ENCODE data around the gene IQSEC3.
"Not testable (repeated sequence)": the region's sequence is repeated elsewhere in the genome, so short reads cannot be mapped to it uniquely, and the experiment has no call there.

The IQSEC3 gene

DNA sequence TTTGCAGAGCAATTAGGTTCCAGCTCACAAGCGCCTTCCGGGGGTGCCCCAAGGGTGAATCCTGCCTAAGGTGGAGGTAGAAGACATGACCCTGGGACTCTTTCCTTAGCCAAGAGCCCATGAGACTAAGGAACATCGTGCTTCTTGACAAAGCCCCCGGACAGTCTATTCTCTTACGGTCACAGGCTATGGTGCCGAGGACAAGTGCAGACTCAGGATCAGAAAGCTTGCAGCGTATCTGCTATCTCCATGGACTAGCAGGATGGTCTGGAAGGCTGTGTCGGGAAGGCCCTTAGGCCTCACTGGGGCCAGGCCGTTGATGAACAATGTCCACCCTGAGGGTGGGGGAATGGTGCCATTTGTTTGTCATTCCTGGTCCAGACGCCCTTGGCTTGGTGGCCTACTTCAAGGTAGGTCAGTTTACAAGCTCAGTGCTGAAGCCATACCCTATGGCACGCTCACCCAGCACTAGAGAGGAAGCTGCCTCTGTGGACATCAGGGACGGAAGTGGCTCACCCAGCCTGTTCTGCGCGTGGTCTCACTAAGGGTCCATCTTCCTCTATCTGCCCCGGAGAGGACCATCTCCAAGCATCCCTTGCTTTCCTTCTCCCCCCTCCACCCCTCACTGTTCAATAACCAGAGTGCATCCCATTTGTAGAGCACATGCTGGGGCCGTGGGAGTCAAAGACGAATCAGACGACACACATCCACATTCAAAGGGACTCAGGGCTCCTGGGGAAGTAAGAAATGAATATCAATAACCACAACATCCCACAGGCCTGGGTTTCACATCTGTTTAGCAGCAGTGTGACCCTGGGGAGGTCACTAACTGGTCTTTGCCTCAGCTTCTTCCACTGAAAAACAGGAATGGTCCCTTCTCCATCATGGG, 45.0 kb upstream of the IQSEC3 start:
- Histone ChIP-seq H4K20me1 (ENCODE audit: insufficient read depth, low read length) (no peaks in the 10 kb centered on the region), H3K9me3 (replicated peaks; ENCODE audit: insufficient read depth, low read length) (no peaks in the 10 kb centered on the region), H3K79me2 (ENCODE audit: low read length) (no peaks in the 10 kb centered on the region), H3K4me3 (ENCODE audit: low read length) (no peak overlapping the region), H3K36me3 (replicated peaks; ENCODE audit: insufficient read depth, low read length) (no peaks in the 10 kb centered on the region), H3K27me3 (replicated peaks; ENCODE audit: insufficient read depth, low read length) (no peaks in the 10 kb centered on the region), H3K9ac (ENCODE audit: low read length) (no peak overlapping the region), H3K9me2 (replicated peaks; ENCODE audit: insufficient read depth, low read length) (no peaks in the 10 kb centered on the region), H2AFZ (ENCODE audit: low read length) (no peak overlapping the region), H3K27ac (ENCODE audit: low read length) (no peak overlapping the region), H3F3A (ENCODE audit: insufficient read depth, low read length) (no peaks in the 10 kb centered on the region), H3K4me1 (ENCODE audit: low read length) (no peaks in the 10 kb centered on the region), H3K4me2 (ENCODE audit: low read depth, low read length) (no peak overlapping the region)
- DNase-seq, result peak; percentile 6
- TF ChIP-seq, protein P1, sequence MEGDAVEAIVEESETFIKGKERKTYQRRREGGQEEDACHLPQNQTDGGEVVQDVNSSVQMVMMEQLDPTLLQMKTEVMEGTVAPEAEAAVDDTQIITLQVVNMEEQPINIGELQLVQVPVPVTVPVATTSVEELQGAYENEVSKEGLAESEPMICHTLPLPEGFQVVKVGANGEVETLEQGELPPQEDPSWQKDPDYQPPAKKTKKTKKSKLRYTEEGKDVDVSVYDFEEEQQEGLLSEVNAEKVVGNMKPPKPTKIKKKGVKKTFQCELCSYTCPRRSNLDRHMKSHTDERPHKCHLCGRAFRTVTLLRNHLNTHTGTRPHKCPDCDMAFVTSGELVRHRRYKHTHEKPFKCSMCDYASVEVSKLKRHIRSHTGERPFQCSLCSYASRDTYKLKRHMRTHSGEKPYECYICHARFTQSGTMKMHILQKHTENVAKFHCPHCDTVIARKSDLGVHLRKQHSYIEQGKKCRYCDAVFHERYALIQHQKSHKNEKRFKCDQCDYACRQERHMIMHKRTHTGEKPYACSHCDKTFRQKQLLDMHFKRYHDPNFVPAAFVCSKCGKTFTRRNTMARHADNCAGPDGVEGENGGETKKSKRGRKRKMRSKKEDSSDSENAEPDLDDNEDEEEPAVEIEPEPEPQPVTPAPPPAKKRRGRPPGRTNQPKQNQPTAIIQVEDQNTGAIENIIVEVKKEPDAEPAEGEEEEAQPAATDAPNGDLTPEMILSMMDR (IDR thresholded peaks at IDR 0.05; ENCODE audit: low read length), result no peak
- no peak for TF ChIP-seq EZH2 (optimal IDR thresholded peaks at IDR 0.05; ENCODE audit: low read depth, low read length)
- no peak for TF ChIP-seq EZH2phosphoT487 (IDR thresholded peaks at IDR 0.05; ENCODE audit: low read length)

GRCh38 chr12:22190-22529, 44.4 kb upstream of the IQSEC3 start:
- no peaks in the 10 kb centered on the region for H4K20me1 ChIP-seq (ENCODE audit: insufficient read depth, low read length)
- no peaks in the 10 kb centered on the region for H3K36me3 ChIP-seq (replicated peaks; ENCODE audit: insufficient read depth, low read length)
- no peak overlapping the region for H3K9ac ChIP-seq (ENCODE audit: low read length)
- no peak overlapping the region for H3K4me2 ChIP-seq (ENCODE audit: low read depth, low read length)
- H3F3A ChIP-seq (ENCODE audit: insufficient read depth, low read length), result no peaks in the 10 kb centered on the region
- H3K4me1 ChIP-seq (ENCODE audit: low read length), result no peaks in the 10 kb centered on the region
- H2AFZ ChIP-seq (ENCODE audit: low read length), result no peak overlapping the region
- H3K4me3 ChIP-seq (ENCODE audit: low read length), result no peak overlapping the region
- H3K9me2 ChIP-seq (replicated peaks; ENCODE audit: insufficient read depth, low read length), result no peaks in the 10 kb centered on the region
- H3K27ac ChIP-seq (ENCODE audit: low read length), result no peak overlapping the region
- H3K9me3 ChIP-seq (replicated peaks; ENCODE audit: insufficient read depth, low read length), result no peaks in the 10 kb centered on the region
- no peak for DNase-seq
- no peak for TF ChIP-seq EZH2 (optimal IDR thresholded peaks at IDR 0.05; ENCODE audit: low read depth, low read length)
- TF ChIP-seq, protein P1 (IDR thresholded peaks at IDR 0.05; ENCODE audit: low read length), result no peak
- TF ChIP-seq EZH2phosphoT487 (IDR thresholded peaks at IDR 0.05; ENCODE audit: low read length), result no peak
- H3K27me3 ChIP-seq (replicated peaks; ENCODE audit: insufficient read depth, low read length), result no peaks in the 10 kb centered on the region
- H3K79me2 ChIP-seq (ENCODE audit: low read length), result no peaks in the 10 kb centered on the region

DNA sequence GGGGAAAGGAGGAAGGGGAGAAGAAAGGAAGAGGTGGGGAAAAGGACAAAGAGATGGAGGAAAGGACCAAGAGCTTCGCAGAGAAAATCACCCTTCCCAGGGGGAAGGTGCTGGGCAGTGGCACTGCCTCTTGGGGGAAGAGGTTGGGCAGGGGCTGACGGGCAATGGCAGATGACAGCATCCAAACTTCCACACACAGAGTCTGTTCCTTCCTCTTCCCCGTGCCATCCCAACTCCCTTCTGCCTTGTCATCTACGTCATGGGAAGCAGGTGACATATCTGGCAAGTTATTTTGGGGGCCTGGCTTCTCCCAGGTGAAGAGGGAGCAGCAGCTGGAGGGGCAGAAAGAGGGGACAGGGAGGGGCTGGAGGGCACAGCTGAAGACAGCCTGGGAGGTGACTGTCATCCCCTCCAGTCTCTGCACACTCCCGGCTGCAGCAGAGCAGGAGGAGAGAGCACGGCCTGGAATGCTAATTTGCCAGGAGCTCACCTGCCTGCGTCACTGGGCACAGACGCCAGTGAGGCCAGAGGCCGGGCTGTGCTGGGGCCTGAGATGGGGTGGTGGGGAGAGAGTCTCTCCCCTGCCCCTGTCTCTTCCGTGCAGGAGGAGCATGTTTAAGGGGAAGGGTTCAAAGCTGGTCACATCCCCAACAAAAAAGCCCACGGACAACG, 43.9 kb upstream of the IQSEC3 start:
- H3K4me1 ChIP-seq (ENCODE audit: low read length), result no peaks in the 10 kb centered on the region
- H3K36me3 ChIP-seq (replicated peaks; ENCODE audit: insufficient read depth, low read length), result no peaks in the 10 kb centered on the region
- no peaks in the 10 kb centered on the region for H3K27me3 ChIP-seq (replicated peaks; ENCODE audit: insufficient read depth, low read length)
- H3K4me2 ChIP-seq (ENCODE audit: low read depth, low read length), result no peak overlapping the region
- no peak for DNase-seq
- no peaks in the 10 kb centered on the region for H3F3A ChIP-seq (ENCODE audit: insufficient read depth, low read length)
- H3K27ac ChIP-seq (ENCODE audit: low read length), result no peak overlapping the region
- no peaks in the 10 kb centered on the region for H3K9me3 ChIP-seq (replicated peaks; ENCODE audit: insufficient read depth, low read length)
- no peak overlapping the region for H3K4me3 ChIP-seq (ENCODE audit: low read length)
- H3K9ac ChIP-seq (ENCODE audit: low read length), result no peak overlapping the region
- no peaks in the 10 kb centered on the region for H3K79me2 ChIP-seq (ENCODE audit: low read length)
- H3K9me2 ChIP-seq (replicated peaks; ENCODE audit: insufficient read depth, low read length), result no peaks in the 10 kb centered on the region
- no peaks in the 10 kb centered on the region for H4K20me1 ChIP-seq (ENCODE audit: insufficient read depth, low read length)
- H2AFZ ChIP-seq (ENCODE audit: low read length), result no peak overlapping the region
- TF ChIP-seq, protein P1 (IDR thresholded peaks at IDR 0.05; ENCODE audit: low read length), result no peak
- TF ChIP-seq EZH2phosphoT487 (IDR thresholded peaks at IDR 0.05; ENCODE audit: low read length) (no peak), EZH2 (optimal IDR thresholded peaks at IDR 0.05; ENCODE audit: low read depth, low read length) (no peak)

GRCh38 chr12:27904-28303, 38.7 kb upstream of the IQSEC3 start:
- not testable (repeated sequence) for H3K9me3 ChIP-seq (replicated peaks; ENCODE audit: insufficient read depth, low read length); H3F3A ChIP-seq (ENCODE audit: insufficient read depth, low read length); H3K27ac ChIP-seq (ENCODE audit: low read length); H3K4me1 ChIP-seq (ENCODE audit: low read length); H3K27me3 ChIP-seq (replicated peaks; ENCODE audit: insufficient read depth, low read length); H4K20me1 ChIP-seq (ENCODE audit: insufficient read depth, low read length); DNase-seq; H3K4me2 ChIP-seq (ENCODE audit: low read depth, low read length); H3K4me3 ChIP-seq (ENCODE audit: low read length); H3K9me2 ChIP-seq (replicated peaks; ENCODE audit: insufficient read depth, low read length); H3K79me2 ChIP-seq (ENCODE audit: low read length); H2AFZ ChIP-seq (ENCODE audit: low read length); H3K9ac ChIP-seq (ENCODE audit: low read length); H3K36me3 ChIP-seq (replicated peaks; ENCODE audit: insufficient read depth, low read length)

DNA sequence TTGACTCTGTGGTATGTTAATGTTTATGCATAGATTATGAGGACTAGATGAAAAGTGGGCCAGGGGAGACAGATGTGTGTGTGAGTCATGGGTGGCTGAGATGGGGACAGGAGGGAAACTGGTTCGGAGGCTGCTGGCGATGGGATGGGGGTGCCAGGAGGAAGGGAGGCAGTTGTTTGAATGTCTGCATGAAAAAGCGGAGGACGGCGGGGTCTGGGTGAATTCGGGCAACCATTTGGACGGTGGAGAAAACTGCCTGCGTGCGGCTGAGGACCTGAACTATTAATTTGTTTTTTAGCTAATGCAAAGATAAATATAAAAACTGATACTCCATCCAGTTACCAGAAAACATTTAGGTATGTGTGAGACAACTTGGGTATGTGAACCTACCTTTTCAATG, 27.8 kb upstream of the IQSEC3 start:
- not testable (repeated sequence) for DNase-seq; H3K27ac ChIP-seq (ENCODE audit: low read length); H3K9ac ChIP-seq (ENCODE audit: low read length)

More for the DNA sequence above, 27.8 kb upstream of the IQSEC3 start:
- H3K36me3 ChIP-seq (replicated peaks; ENCODE audit: insufficient read depth, low read length); H3F3A ChIP-seq (ENCODE audit: insufficient read depth, low read length); H3K9me2 ChIP-seq (replicated peaks; ENCODE audit: insufficient read depth, low read length); H3K27me3 ChIP-seq (replicated peaks; ENCODE audit: insufficient read depth, low read length); H3K9me3 ChIP-seq (replicated peaks; ENCODE audit: insufficient read depth, low read length); H3K4me1 ChIP-seq (ENCODE audit: low read length); H3K4me3 ChIP-seq (ENCODE audit: low read length); H2AFZ ChIP-seq (ENCODE audit: low read length); H3K4me2 ChIP-seq (ENCODE audit: low read depth, low read length); H3K79me2 ChIP-seq (ENCODE audit: low read length); H4K20me1 ChIP-seq (ENCODE audit: insufficient read depth, low read length): not testable (repeated sequence)
